Measurements from ENCODE around the gene ERO1B.

Gene ERO1B

DNA sequence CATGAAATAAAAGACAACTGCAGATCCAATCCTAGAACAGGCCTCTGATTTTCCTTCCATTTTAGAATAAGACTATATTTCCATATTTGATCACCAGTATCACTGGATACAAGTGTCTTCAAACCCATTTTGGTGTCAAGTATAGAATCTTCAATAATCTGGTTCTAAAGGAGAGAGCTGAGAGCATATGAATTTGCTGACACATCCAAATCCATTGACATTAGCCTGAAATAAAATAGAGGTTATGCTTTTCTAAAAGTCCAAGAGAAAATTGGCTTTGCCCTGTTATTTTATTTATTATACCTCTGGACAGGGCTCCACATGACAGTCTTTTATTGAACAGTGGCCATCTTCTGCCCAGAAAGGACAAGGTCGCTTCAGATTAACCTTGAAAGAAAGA, 28.6 kb downstream of the ERO1B start:
- TF ChIP-seq SIN3A (IDR thresholded peaks at IDR 0.05; ENCODE audit: borderline replicate concordance, insufficient read depth, low read length) (no peak), FOXP2 (optimal IDR thresholded peaks at IDR 0.05; ENCODE audit: borderline replicate concordance, extremely low read depth, extremely low read length, insufficient read depth) (no peak), TAF1 (IDR thresholded peaks at IDR 0.05; ENCODE audit: borderline replicate concordance, insufficient read depth, low read length) (no peak), POLR2AphosphoS5 (IDR thresholded peaks at IDR 0.05; ENCODE audit: low read depth, low read length) (no peak)
- TF ChIP-seq, protein P1, sequence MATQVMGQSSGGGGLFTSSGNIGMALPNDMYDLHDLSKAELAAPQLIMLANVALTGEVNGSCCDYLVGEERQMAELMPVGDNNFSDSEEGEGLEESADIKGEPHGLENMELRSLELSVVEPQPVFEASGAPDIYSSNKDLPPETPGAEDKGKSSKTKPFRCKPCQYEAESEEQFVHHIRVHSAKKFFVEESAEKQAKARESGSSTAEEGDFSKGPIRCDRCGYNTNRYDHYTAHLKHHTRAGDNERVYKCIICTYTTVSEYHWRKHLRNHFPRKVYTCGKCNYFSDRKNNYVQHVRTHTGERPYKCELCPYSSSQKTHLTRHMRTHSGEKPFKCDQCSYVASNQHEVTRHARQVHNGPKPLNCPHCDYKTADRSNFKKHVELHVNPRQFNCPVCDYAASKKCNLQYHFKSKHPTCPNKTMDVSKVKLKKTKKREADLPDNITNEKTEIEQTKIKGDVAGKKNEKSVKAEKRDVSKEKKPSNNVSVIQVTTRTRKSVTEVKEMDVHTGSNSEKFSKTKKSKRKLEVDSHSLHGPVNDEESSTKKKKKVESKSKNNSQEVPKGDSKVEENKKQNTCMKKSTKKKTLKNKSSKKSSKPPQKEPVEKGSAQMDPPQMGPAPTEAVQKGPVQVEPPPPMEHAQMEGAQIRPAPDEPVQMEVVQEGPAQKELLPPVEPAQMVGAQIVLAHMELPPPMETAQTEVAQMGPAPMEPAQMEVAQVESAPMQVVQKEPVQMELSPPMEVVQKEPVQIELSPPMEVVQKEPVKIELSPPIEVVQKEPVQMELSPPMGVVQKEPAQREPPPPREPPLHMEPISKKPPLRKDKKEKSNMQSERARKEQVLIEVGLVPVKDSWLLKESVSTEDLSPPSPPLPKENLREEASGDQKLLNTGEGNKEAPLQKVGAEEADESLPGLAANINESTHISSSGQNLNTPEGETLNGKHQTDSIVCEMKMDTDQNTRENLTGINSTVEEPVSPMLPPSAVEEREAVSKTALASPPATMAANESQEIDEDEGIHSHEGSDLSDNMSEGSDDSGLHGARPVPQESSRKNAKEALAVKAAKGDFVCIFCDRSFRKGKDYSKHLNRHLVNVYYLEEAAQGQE (IDR thresholded peaks at IDR 0.05; ENCODE audit: insufficient read depth in 1 of 2, low read depth in 2 of 2, low read length in 2 of 2): no peak

DNA sequence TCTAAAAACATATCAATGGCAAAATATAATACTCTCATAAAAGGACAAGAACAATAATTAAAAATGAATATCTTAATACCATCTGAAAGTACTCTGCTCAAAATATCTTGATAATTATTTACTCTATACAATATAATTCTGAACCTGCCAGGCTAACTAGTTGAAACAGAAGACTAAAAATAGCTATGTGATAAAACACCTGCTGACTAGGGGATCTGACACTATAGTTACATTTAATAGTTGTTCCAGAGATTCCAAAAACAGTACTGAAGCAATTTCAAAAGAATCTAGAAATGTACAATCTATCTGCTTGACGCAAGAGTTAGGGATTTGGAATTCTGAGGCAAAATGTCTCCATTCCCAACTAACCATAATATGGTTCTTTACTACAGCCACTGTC, 30.2 kb downstream of the ERO1B start:
- TF ChIP-seq SIN3A (IDR thresholded peaks at IDR 0.05; ENCODE audit: borderline replicate concordance, insufficient read depth, low read length) (no peak), FOXP2 (optimal IDR thresholded peaks at IDR 0.05; ENCODE audit: borderline replicate concordance, extremely low read depth, extremely low read length, insufficient read depth) (no peak), POLR2AphosphoS5 (IDR thresholded peaks at IDR 0.05; ENCODE audit: low read depth, low read length) (no peak), TAF1 (IDR thresholded peaks at IDR 0.05; ENCODE audit: borderline replicate concordance, insufficient read depth, low read length) (no peak)
- TF ChIP-seq, protein P1 (IDR thresholded peaks at IDR 0.05; ENCODE audit: insufficient read depth in 1 of 2, low read depth in 2 of 2, low read length in 2 of 2): no peak

DNA sequence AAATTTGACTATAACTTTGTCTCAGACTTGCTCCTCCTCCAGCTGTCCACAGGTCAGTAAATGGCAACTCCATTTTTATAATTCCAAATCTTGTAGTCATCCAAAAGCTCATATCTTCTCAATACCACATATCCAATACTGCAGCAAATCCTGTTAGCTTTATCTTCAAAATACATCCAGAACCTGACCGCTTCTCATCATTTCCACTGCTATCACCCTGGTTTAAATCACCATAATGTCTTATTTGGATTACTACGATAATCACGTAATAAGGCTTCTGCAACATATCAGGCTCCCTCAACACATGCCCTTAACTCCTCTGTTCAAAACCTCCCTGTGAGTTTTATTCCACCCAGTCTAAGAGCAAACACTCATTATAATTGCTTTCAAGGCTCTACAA, 34.5 kb downstream of the ERO1B start:
- TF ChIP-seq SIN3A (IDR thresholded peaks at IDR 0.05; ENCODE audit: borderline replicate concordance, insufficient read depth, low read length): no peak

DNA sequence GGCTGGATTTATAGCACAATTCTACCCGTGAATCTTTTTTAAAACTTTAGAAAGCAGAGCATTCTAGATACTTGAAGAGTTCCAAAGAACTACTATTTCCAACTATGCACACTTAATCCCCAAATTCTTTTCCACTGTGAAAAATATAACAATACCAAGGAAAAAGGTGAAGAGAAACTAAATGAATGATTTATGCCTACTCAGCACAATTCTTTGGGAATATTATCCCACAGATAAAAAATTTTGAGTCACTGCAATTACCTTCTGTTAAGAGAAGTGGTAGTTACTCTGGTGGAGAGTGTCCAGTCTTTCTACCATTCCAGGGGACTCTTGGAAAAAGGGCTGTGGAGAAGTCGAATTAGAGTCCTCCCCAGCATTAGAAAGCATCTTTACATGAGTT, 39.2 kb downstream of the ERO1B start:
- TF ChIP-seq FOXP2 (optimal IDR thresholded peaks at IDR 0.05; ENCODE audit: borderline replicate concordance, extremely low read depth, extremely low read length, insufficient read depth) (no peak), POLR2AphosphoS5 (IDR thresholded peaks at IDR 0.05; ENCODE audit: low read depth, low read length) (no peak), TAF1 (IDR thresholded peaks at IDR 0.05; ENCODE audit: borderline replicate concordance, insufficient read depth, low read length) (no peak), SIN3A (IDR thresholded peaks at IDR 0.05; ENCODE audit: borderline replicate concordance, insufficient read depth, low read length) (no peak)
- TF ChIP-seq, protein P1 (IDR thresholded peaks at IDR 0.05; ENCODE audit: insufficient read depth in 1 of 2, low read depth in 2 of 2, low read length in 2 of 2): no peak

DNA sequence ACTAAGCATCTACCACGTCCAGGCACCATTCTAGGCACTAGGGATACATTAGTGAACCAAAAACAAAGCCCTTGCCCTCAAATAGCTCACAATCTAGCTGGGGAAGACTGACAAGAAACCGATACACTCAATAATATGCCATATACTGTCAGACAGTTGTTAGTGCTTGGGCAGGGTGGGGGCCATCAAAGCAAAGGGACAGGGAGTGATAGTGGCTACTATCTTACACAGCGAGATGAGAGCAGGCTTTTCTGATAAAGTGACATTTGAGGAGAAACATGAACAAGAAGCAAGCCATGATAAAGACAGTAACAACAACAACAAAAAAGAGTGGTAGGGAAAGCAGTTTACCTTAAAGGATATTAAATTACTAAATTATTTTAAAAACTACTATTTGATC, 41.1 kb downstream of the ERO1B start:
- TF ChIP-seq FOXP2 (optimal IDR thresholded peaks at IDR 0.05; ENCODE audit: borderline replicate concordance, extremely low read depth, extremely low read length, insufficient read depth) (no peak), TAF1 (IDR thresholded peaks at IDR 0.05; ENCODE audit: borderline replicate concordance, insufficient read depth, low read length) (no peak), SIN3A (IDR thresholded peaks at IDR 0.05; ENCODE audit: borderline replicate concordance, insufficient read depth, low read length) (no peak), POLR2AphosphoS5 (IDR thresholded peaks at IDR 0.05; ENCODE audit: low read depth, low read length) (no peak)
- TF ChIP-seq, protein P1 (IDR thresholded peaks at IDR 0.05; ENCODE audit: insufficient read depth in 1 of 2, low read depth in 2 of 2, low read length in 2 of 2): no peak

Measured in PFSK-1 (cell line).